HepG2 (cell line): ENCODE results near the gene TULP3. TPM values are rescaled to one million over a fixed set of nuclear protein-coding genes. Genes with fewer than 3 reads are reported as not detected.

Source experiments
- BRCA1 ChIP-seq: sonication (generic); formaldehyde crosslinking; IDR thresholded peaks from 2 replicates; pipeline ENCODE4 v1.4.0; 2020; ENCODE audit warnings: missing genetic modification reagents
- CBFB ChIP-seq: sonication (generic); formaldehyde crosslinking; IDR thresholded peaks from 2 replicates; pipeline ENCODE4 v1.4.0; 2020; ENCODE audit warnings: missing genetic modification reagents
- ETV5 ChIP-seq: IDR thresholded peaks from 2 replicates; pipeline ENCODE4 v1.6.1; 2018; ENCODE audit warnings: missing biosample characterization, missing genetic modification reagents, inconsistent platforms, borderline replicate concordance
- GTF2F1 ChIP-seq: fragments of 150-350 bp; IDR thresholded peaks from 2 replicates; pipeline ENCODE4 v1.6.1; 2014; ENCODE audit warnings: low read length
- ZFP1 ChIP-seq: IDR thresholded peaks from 2 replicates; pipeline ENCODE4 v1.6.1; 2016
- ZNF121 ChIP-seq: sonication (generic); formaldehyde crosslinking; IDR thresholded peaks from 2 replicates; pipeline ENCODE4 v1.5.0; 2020; ENCODE audit warnings: mild to moderate bottlenecking, missing genetic modification reagents
- ZNF451 ChIP-seq: sonication (generic); formaldehyde crosslinking; IDR thresholded peaks from 2 replicates; pipeline ENCODE4 v1.5.0; 2020; ENCODE audit warnings: mild to moderate bottlenecking, missing genetic modification reagents
- ZNF660 ChIP-seq: sonication (generic); formaldehyde crosslinking; IDR thresholded peaks from 2 replicates; pipeline ENCODE4 v1.5.1; 2020; ENCODE audit warnings: mild to moderate bottlenecking, low read depth, missing genetic modification reagents, borderline replicate concordance
- ZNF747 ChIP-seq: sonication (generic); formaldehyde crosslinking; IDR thresholded peaks from 2 replicates; pipeline ENCODE4 v1.8.1; 2023; ENCODE audit warnings: missing genetic modification reagents, mild to moderate bottlenecking, borderline replicate concordance
- ZNF749 ChIP-seq: sonication (generic); formaldehyde crosslinking; IDR thresholded peaks from 2 replicates; pipeline ENCODE4 v1.8.0; 2022; ENCODE audit warnings: mild to moderate bottlenecking, missing genetic modification reagents, moderate library complexity, borderline replicate concordance
- polyA plus RNA-seq, 8 experiments: library from polyadenylated mRNA; depleted of rRNA in 3 of 8; stranded (reverse) in 7 of 8; unstranded in 1 of 8; fragments of >200 nt; fragmentation: Illumina TruSeq in 4 of 8; extraction: Trizol in 4 of 8; gene quantifications; 2 replicates each; pipeline versions ENCODE4 v1.2.1 to v1.2.3, GENCODE V29; 2011 to 2016; ENCODE audit warnings: low read depth in 4 of 8, missing spikeins in 1 of 8, mixed read lengths in 1 of 8; ENCODE audit not compliant: insufficient read depth in 1 of 8
- total RNA-seq, 5 experiments: library from RNA; depleted of rRNA; stranded (reverse); fragments of >200 nt; fragmentation: Illumina TruSeq; extraction: Trizol; gene quantifications; 2 replicates each; pipeline ENCODE4 v1.2.3, GENCODE V29; 2016; ENCODE audit warnings: low read depth in 1 of 5
- TF ChIP-seq, protein P1 (sequence below): sonication (generic); formaldehyde crosslinking; IDR thresholded peaks from 2 replicates; pipeline ENCODE4 v1.5.0; 2020; ENCODE audit warnings: missing genetic modification reagents
- TF ChIP-seq, protein P2 (sequence below): IDR thresholded peaks from 2 replicates; pipeline ENCODE4 v1.6.1; 2016; ENCODE audit warnings: missing biosample characterization, missing genetic modification reagents, low read depth
- TF ChIP-seq, protein P3 (sequence below): sonication (generic); formaldehyde crosslinking; IDR thresholded peaks from 2 replicates; pipeline ENCODE4 v1.5.1; 2020; ENCODE audit warnings: mild to moderate bottlenecking, missing genetic modification reagents
- TF ChIP-seq, protein P4 (sequence below): sonication (generic); formaldehyde crosslinking; IDR thresholded peaks from 2 replicates; pipeline ENCODE4 v1.4.0; 2020; ENCODE audit warnings: missing genetic modification reagents
- TF ChIP-seq, protein P5 (sequence below): IDR thresholded peaks from 2 replicates; pipeline ENCODE4 v1.6.1; 2016; ENCODE audit warnings: low read depth, missing genetic modification reagents, missing compliant biosample characterization

Gene TULP3
- total and polyA plus RNA-seq, 2 of the 13 experiments (the other 11 are each of a cell fraction or from before 2014, with no cell fraction given), result 11.2 to 13.2 TPM

DNA sequence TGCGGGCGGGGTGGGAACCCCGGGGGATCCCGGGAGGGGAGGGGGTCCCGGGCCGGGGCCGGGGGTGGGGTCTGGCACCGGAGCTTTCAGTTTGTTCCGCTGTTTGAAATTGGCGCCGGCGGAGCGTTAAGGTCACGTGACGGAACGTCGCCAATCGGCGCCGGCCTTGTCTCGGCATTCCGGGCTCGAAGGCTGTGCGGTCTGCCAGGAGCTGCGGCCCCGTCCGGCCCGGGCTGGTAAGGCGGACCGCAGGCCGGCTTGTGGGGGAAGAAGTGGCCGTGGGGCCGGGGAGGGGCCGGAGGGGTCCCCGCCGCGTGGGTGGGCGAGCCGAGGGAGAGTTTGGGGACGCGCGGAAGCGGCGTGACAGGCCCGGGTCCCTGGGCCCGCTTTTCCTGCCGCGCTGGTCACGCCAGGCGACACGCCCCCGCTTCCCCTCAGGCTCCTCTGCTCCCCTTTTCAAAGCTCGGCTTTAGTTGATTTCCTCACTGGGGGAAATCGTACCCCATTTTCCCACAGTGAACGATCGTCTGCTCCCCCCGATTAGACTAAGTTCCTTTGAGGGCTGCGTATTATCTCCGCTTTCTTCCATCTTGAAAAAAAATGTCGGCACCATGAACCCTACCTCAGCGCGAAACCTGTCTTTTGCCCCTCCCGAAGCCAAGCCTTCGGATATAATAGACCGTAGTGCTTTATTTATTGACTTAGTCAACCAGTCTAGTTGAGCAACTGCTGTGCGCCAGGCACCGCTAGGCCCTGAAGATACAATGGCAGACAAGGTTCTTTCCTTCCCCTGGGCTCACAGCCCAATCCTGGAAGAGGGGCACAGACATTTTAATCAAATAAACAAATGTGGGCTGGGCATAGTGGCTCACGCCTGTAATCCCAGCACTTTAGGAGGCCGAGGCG lies 13.4 kb upstream of the TULP3 start, which contains the start of the genes FOXM1 and RHNO1 (continued):
- TF ChIP-seq, protein P1, sequence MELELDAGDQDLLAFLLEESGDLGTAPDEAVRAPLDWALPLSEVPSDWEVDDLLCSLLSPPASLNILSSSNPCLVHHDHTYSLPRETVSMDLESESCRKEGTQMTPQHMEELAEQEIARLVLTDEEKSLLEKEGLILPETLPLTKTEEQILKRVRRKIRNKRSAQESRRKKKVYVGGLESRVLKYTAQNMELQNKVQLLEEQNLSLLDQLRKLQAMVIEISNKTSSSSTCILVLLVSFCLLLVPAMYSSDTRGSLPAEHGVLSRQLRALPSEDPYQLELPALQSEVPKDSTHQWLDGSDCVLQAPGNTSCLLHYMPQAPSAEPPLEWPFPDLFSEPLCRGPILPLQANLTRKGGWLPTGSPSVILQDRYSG (CRISPR knock-in tag), result no peak
- TF ChIP-seq, protein P2, sequence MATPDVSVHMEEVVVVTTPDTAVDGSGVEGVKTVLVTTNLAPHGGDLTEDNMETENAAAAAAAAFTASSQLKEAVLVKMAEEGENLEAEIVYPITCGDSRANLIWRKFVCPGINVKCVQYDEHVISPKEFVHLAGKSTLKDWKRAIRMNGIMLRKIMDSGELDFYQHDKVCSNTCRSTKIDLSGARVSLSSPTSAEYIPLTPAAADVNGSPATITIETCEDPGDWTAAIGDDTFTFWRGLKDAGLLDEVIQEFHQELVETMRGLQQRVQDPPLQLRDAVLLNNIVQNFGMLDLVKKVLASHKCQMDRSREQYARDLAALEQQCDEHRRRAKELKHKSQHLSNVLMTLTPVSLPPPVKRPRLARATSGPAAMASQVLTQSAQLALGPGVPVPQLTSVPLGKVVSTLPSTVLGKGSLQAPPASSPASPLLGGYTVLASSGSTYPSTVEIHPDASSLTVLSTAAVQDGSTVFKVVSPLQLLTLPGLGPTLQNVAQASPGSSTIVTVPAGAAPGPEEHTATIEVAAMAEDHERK, result peak; percentile 46; the same call in 1 of the 2 replicates
- 0 out of 2 replicates have a peak, but pooled peaks have one; percentile 60 for TF ChIP-seq CBFB (CRISPR knock-in tag)
- TF ChIP-seq ZNF451 (CRISPR knock-in tag), result no peak
- no peak for TF ChIP-seq ZNF121
- peak; percentile 64; the same call in 1 of the 2 replicates for TF ChIP-seq GTF2F1
- TF ChIP-seq, protein P3, sequence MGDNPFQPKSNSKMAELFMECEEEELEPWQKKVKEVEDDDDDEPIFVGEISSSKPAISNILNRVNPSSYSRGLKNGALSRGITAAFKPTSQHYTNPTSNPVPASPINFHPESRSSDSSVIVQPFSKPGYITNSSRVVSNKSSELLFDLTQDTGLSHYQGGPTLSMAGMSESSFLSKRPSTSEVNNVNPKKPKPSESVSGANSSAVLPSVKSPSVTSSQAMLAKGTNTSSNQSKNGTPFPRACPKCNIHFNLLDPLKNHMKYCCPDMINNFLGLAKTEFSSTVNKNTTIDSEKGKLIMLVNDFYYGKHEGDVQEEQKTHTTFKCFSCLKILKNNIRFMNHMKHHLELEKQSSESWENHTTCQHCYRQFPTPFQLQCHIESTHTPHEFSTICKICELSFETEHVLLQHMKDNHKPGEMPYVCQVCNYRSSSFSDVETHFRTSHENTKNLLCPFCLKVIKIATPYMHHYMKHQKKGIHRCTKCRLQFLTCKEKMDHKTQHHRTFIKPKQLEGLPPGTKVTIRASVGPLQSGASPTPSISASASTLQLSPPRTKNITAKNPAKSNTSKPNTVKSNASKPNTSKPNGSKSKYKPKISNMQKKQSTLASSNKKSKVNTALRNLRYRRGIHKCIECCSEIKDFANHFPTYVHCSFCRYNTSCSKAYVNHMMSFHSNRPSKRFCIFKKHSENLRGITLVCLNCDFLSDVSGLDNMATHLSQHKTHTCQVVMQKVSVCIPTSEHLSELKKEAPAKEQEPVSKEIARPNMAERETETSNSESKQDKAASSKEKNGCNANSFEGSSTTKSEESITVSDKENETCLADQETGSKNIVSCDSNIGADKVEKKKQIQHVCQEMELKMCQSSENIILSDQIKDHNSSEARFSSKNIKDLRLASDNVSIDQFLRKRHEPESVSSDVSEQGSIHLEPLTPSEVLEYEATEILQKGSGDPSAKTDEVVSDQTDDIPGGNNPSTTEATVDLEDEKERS (CRISPR knock-in tag), result no peak
- TF ChIP-seq, protein P4, sequence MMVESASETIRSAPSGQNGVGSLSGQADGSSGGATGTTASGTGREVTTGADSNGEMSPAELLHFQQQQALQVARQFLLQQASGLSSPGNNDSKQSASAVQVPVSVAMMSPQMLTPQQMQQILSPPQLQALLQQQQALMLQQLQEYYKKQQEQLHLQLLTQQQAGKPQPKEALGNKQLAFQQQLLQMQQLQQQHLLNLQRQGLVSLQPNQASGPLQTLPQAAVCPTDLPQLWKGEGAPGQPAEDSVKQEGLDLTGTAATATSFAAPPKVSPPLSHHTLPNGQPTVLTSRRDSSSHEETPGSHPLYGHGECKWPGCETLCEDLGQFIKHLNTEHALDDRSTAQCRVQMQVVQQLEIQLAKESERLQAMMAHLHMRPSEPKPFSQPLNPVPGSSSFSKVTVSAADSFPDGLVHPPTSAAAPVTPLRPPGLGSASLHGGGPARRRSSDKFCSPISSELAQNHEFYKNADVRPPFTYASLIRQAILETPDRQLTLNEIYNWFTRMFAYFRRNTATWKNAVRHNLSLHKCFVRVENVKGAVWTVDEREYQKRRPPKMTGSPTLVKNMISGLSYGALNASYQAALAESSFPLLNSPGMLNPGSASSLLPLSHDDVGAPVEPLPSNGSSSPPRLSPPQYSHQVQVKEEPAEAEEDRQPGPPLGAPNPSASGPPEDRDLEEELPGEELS (CRISPR knock-in tag), result no peak
- TF ChIP-seq ZNF749 (CRISPR knock-in tag), result no peak
- no peak for TF ChIP-seq ZFP1 (CRISPR knock-in tag)
- no peak for TF ChIP-seq ZNF660 (CRISPR knock-in tag)
- TF ChIP-seq ETV5, result no peak
- TF ChIP-seq, protein P5, sequence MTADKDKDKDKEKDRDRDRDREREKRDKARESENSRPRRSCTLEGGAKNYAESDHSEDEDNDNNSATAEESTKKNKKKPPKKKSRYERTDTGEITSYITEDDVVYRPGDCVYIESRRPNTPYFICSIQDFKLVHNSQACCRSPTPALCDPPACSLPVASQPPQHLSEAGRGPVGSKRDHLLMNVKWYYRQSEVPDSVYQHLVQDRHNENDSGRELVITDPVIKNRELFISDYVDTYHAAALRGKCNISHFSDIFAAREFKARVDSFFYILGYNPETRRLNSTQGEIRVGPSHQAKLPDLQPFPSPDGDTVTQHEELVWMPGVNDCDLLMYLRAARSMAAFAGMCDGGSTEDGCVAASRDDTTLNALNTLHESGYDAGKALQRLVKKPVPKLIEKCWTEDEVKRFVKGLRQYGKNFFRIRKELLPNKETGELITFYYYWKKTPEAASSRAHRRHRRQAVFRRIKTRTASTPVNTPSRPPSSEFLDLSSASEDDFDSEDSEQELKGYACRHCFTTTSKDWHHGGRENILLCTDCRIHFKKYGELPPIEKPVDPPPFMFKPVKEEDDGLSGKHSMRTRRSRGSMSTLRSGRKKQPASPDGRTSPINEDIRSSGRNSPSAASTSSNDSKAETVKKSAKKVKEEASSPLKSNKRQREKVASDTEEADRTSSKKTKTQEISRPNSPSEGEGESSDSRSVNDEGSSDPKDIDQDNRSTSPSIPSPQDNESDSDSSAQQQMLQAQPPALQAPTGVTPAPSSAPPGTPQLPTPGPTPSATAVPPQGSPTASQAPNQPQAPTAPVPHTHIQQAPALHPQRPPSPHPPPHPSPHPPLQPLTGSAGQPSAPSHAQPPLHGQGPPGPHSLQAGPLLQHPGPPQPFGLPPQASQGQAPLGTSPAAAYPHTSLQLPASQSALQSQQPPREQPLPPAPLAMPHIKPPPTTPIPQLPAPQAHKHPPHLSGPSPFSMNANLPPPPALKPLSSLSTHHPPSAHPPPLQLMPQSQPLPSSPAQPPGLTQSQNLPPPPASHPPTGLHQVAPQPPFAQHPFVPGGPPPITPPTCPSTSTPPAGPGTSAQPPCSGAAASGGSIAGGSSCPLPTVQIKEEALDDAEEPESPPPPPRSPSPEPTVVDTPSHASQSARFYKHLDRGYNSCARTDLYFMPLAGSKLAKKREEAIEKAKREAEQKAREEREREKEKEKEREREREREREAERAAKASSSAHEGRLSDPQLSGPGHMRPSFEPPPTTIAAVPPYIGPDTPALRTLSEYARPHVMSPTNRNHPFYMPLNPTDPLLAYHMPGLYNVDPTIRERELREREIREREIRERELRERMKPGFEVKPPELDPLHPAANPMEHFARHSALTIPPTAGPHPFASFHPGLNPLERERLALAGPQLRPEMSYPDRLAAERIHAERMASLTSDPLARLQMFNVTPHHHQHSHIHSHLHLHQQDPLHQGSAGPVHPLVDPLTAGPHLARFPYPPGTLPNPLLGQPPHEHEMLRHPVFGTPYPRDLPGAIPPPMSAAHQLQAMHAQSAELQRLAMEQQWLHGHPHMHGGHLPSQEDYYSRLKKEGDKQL, result peak; percentile 10; the same call in 1 of the 2 replicates
- peak; percentile 54; the same call in 1 of the 2 replicates for TF ChIP-seq BRCA1 (CRISPR knock-in tag)
- peak; percentile 38; the same call in 1 of the 2 replicates for TF ChIP-seq ZNF747 (CRISPR knock-in tag)
